Motor neuron (in vitro differentiated cells): ENCODE measurements around the gene SIRPB1. TPM values are rescaled to one million over a fixed set of nuclear protein-coding genes. Genes with fewer than 3 reads are reported as not detected.
"Not testable (repeated sequence)": the region's sequence is repeated elsewhere in the genome, so short reads cannot be mapped to it uniquely, and the experiment has no call there.

Source experiments
- ATAC-seq, 8 experiments: fragments of 200-7000 bp; cut with Tn5 transposase; replicated peaks in 6 of 8; 2 replicates each; pipeline ENCODE4 v1.8.0; 2021; ENCODE audit warnings: mild to moderate bottlenecking in 8 of 8, moderate library complexity in 8 of 8
- H3K27ac ChIP-seq, 2 donors: fragments of 250-450 bp; sonication (Bioruptor Pico); 2 replicates each; pipeline ENCODE4 v1.9.0; 2021; ENCODE audit warnings: antibody characterized with exemption in 2 of 2, mild to moderate bottlenecking in 2 of 2, moderate library complexity in 1 of 2
- H3K4me1 ChIP-seq, 2 donors: fragments of 250-450 bp; sonication (Bioruptor Pico); replicated peaks in 1 of 2; 2 replicates each; pipeline ENCODE4 v1.6.1; 2021; ENCODE audit warnings: antibody characterized with exemption in 2 of 2, mild to moderate bottlenecking in 2 of 2, moderate library complexity in 1 of 2
- H3K4me3 ChIP-seq, 5 donors: fragments of 250-450 bp; sonication (Bioruptor Pico); 2 replicates each; pipeline ENCODE4 v1.9.0; 2021; ENCODE audit warnings: antibody characterized with exemption in 5 of 5, mild to moderate bottlenecking in 5 of 5, moderate library complexity in 4 of 5
- WGBS, 10 experiments: fragments of 450-650 bp; shearing (Covaris generic); methylation state at CpG; one replicate each; pipeline ENCODE4 v1.0.0; 2022; 5-methylcytosine and 5-hydroxymethylcytosine counted together
- in situ Hi-C, 9 experiments: fragments of 400-800 bp; cut with MboI; loops; one replicate each; pipeline ENCODE4 v1.15.0; 2021; ENCODE audit warnings: low sequenced_read_pairs in 9 of 9, low pct_unique_long_range_greater_than_20kb in 2 of 9; ENCODE audit not compliant: unreplicated experiment in 9 of 9
- total RNA-seq, 8 experiments: library from RNA; unstranded; fragments of 300-600 nt; gene quantifications; 2 replicates each; pipeline versions ENCODE4 v1.2.3 to v1.2.4, GENCODE V29; 2022

SIRPB1 gene
- total RNA-seq, 8 experiments from 2014 or later = 0.05 to 1.0 (median 0.22) TPM; not detected in 2

DNA sequence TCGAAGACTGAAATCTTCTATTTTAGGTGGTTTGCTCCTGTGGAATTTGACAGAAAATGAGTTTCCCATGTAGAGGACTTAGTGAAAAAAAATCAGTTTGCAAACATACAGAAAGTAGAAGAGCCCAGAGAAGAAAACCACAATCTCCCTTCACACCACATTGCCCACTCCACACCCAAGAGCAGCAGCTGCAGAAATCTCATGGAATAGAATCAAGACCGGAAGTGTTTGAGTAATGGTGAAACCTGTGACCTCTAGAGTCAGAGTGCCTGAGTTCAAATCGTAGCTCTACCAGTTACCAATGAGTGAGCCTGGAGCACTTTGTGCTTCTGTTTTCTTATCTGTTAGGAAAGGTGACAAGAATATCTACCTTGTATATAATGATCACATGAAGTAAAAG lies 33.2 kb upstream of the SIRPB1 start:
- no peak for ATAC-seq
- WGBS, 10 experiments = 0 to 100% (median 45%) methylated on average over 1 to 3 of the region's 3 CpGs
- H3K4me1 ChIP-seq = no peaks in the 10 kb centered on the region

GRCh38 chr20:1652104-1652503 lies 32.3 kb upstream of the SIRPB1 start:
- ATAC-seq = no peak
- in situ Hi-C loops = no loop called here
- H3K27ac ChIP-seq = no peak overlapping the region
- no peaks in the 10 kb centered on the region for H3K4me1 ChIP-seq
- WGBS, 10 experiments = 0 to 86% (median 33%) methylated on average over 1 of the region's 1 CpG; no CpG with 5 or more reads in 2 of the 10 experiments
- H3K4me3 ChIP-seq = no peak overlapping the region

More for the DNA sequence above, 33.2 kb upstream of the SIRPB1 start:
- no peak overlapping the region for H3K27ac ChIP-seq
- in situ Hi-C loops = no loop called here
- H3K4me3 ChIP-seq = no peak overlapping the region

DNA sequence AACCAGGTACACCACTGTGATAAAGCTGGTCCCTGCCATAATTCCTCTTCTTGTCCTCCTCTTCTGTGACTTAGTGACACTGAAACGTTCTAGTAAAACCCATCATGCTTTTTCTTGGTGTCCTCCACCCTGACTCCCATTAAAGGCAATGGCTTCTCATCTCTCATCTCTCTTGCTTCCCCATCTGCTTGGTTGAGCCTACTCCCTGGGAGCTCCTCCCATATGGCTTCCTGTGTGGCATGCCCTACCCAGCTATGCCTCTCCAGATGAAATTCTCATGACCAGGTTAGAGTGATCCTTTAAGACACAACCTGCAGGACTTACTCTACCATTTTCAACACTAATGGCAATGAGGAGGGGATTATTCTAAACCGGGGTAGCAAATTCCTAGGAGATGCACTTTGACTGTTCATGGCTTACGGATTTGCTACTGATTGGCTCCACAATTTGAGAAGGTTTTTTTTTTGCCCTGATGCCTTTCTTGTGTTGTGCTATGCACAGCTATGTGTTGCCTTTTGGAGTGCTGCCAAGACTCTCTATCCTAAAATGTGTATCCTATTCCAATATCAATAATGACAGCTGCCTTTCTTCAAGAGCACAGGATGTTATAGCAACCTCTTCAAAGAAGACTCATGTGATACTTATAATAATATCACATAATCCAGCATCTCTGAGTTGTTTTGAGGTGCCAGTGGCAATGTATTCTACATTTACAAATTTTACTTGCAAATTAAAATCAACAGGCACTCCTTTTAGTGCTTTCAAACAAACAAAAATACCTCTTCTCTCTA lies 31.7 kb upstream of the SIRPB1 start:
- ATAC-seq = peak in 2 of 8 experiments; percentile 65 to 78
- Histone ChIP-seq H3K27ac (no peak overlapping the region), H3K4me1 (no peaks in the 10 kb centered on the region), H3K4me3 (no peak overlapping the region)
- in situ Hi-C loops = no loop called here
- WGBS, 10 experiments = 0 to 83% (median 27%) methylated on average over 1 to 3 of the region's 3 CpGs

GRCh38 chr20:1648101-1648500 lies 28.3 kb upstream of the SIRPB1 start:
- H3K27ac ChIP-seq = no peak overlapping the region
- H3K4me3 ChIP-seq = no peak overlapping the region
- no peaks in the 10 kb centered on the region for H3K4me1 ChIP-seq
- ATAC-seq = peak in 1 of 8 experiments; percentile 28
- 0 to 57% (median 30%) methylated on average over 1 to 5 of the region's 5 CpGs; no CpG with 5 or more reads in 2 of the 10 experiments for WGBS, 10 experiments
- in situ Hi-C loops = loop anchor here in 1 of 9 experiments (25.0 kb wide), 1 partner anchor 439 kb away; no protein-coding TSS in a partner anchor

GRCh38 chr20:1646975-1647431 lies 27.2 kb upstream of the SIRPB1 start:
- in situ Hi-C loops = loop anchor here in 1 of 9 experiments (25.0 kb wide), 1 partner anchor 440 kb away; no protein-coding TSS in a partner anchor
- ATAC-seq = no peak
- H3K4me3 ChIP-seq = no peak overlapping the region
- 83 to 100% (median 96%) methylated on average over 1 to 2 of the region's 3 CpGs; no CpG with 5 or more reads in 6 of the 10 experiments for WGBS, 10 experiments
- H3K27ac ChIP-seq = no peak overlapping the region
- no peaks in the 10 kb centered on the region for H3K4me1 ChIP-seq

DNA sequence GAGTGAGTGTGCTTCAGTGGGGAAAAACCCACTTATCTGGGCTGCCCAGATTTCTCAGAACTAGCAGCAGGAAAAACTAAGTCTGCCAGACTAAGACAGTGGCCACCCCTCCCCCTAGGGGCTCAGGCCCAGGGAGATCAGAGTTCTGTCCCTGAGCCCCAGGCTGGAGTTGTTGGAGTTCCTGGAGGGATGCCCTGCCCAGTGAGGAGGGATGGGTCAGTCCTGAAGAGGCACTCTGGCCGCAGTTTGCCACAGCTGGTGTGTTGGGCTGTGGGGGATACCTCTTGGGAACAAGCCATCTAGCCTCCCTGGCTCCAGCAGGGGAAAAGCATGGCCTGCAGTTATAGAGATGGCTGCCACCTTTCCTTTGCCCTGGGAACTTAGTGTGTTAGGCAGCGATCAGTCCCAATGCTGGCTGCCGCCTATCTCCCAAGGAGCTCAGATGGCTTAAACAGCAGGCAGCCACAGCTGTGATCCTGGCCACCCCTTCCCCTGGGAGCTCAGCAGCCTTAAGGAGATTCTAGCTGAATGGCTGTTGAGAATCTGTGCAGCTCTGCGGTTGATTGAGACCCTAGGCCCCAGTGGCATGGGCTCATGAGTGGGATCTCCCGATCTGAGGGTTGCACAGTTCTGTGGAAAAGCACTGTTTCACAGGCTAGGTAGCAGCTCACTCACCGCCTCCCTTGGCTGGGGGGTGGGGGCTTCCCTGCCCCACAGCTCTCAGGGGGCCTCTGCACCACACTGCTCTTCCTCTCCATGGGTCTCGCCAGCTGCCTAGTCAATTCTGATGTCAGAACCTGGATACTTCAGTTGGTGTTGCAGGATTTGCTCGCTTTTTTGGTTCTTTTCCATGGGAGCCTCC lies 24.5 kb upstream of the SIRPB1 start:
- WGBS, 10 experiments = 10 to 100% (median 72%) methylated on average over 1 to 7 of the region's 8 CpGs; no CpG with 5 or more reads in 3 of the 10 experiments

DNA sequence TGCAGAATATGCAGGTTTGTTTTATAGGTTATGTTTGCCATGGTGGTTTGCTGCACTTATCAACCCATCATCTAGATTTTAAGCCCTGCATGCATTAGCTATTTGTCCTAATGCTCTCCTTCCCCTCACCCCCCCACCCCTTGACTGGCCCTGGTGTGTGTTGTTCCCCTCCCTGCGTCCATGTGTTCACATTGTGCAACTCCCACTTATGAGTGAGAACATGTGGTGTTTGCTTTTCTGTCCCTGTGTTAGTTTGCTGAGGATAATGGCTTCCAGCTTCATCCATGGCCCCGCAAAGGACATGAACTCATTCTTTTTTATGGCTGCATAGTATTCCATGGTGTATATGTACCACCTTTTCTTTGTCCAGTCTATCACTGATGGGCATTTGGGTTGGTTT lies 18.8 kb upstream of the SIRPB1 start:
- 0 to 60% methylated on average over 1 to 2 of the region's 2 CpGs; no CpG with 5 or more reads in 8 of the 10 experiments for WGBS, 10 experiments
- in situ Hi-C loops = loop anchor here in 1 of 9 experiments (25.0 kb wide), 1 partner anchor 449 kb away; no protein-coding TSS in a partner anchor
- not testable (repeated sequence) for ATAC-seq, H3K4me1 ChIP-seq, H3K27ac ChIP-seq, H3K4me3 ChIP-seq

More for the DNA sequence above, 24.5 kb upstream of the SIRPB1 start:
- H3K4me3 ChIP-seq = no peak overlapping the region
- in situ Hi-C loops = loop anchor here in 1 of 9 experiments (25.0 kb wide), 1 partner anchor 443 kb away; no protein-coding TSS in a partner anchor
- H3K27ac ChIP-seq = no peak overlapping the region
- H3K4me1 ChIP-seq = no peaks in the 10 kb centered on the region
- ATAC-seq = no peak

DNA sequence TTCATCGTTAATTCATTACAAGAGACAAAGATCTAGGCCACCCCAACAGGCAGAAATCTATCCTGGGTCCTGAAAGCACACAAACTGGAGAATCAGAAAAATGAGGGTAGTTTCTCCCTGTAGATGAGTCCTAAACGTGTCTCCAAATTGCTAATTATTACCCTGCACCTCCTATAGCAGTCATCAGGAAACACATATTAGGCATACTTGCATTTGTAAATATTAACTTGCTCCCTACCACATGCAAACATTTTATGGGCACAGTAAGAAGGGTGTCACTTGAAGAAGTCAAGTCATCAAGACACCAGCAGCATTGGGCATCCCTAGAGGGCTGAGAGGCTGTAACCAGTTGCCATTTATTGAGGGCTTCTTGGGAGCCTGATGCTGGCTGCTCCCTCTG lies 17.9 kb upstream of the SIRPB1 start:
- in situ Hi-C loops = loop anchor here in 1 of 9 experiments (25.0 kb wide), 1 partner anchor 450 kb away; no protein-coding TSS in a partner anchor
- H3K4me1 ChIP-seq = no peaks in the 10 kb centered on the region
- WGBS, 10 experiments = 0 to 67% (median 20%) methylated on average over 1 to 2 of the region's 2 CpGs; no CpG with 5 or more reads in 1 of the 10 experiments
- no peak for ATAC-seq
- no peak overlapping the region for H3K4me3 ChIP-seq
- H3K27ac ChIP-seq = no peak overlapping the region

DNA sequence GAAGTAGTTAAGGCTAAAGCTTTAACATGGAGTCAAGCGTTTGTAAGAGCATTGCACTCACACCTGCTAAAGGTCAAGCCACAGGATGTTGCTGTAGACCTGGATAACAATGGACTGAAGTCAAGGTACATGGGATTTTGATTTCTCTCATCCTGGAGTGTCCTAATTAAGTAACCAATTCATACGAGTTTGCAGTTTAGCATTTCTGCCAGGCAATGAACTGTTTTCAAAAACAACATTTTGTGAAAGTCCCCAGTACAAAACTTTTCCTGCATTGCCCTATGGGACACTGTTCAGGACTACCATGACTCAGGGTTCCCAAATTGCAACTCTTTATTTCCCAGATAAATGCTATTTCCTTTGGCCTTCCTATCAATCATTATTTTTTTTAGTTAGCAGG lies 17.4 kb upstream of the SIRPB1 start:
- WGBS, 10 experiments = 0 to 66% (median 43%) methylated on average over 1 to 2 of the region's 2 CpGs; no CpG with 5 or more reads in 1 of the 10 experiments
- Histone ChIP-seq H3K4me3 (no peak overlapping the region), H3K27ac (no peak overlapping the region), H3K4me1 (no peaks in the 10 kb centered on the region)
- no peak for ATAC-seq
- in situ Hi-C loops = loop anchor here in 1 of 9 experiments (25.0 kb wide), 1 partner anchor 450 kb away; no protein-coding TSS in a partner anchor

- 10 to 100% (median 62%) methylated on average over 1 to 2 of the region's 2 CpGs; no CpG with 5 or more reads in 5 of the 10 experiments for WGBS, 10 experiments
- Histone ChIP-seq H3K27ac (no peak overlapping the region), H3K4me3 (no peak overlapping the region), H3K4me1 (no peaks in the 10 kb centered on the region)
- no peak for ATAC-seq
- in situ Hi-C loops = loop anchor here in 1 of 9 experiments (25.0 kb wide), 1 partner anchor 451 kb away; no protein-coding TSS in a partner anchor
Measured at GRCh38 chr20:1636621-1637020, 16.8 kb upstream of the SIRPB1 start.

DNA sequence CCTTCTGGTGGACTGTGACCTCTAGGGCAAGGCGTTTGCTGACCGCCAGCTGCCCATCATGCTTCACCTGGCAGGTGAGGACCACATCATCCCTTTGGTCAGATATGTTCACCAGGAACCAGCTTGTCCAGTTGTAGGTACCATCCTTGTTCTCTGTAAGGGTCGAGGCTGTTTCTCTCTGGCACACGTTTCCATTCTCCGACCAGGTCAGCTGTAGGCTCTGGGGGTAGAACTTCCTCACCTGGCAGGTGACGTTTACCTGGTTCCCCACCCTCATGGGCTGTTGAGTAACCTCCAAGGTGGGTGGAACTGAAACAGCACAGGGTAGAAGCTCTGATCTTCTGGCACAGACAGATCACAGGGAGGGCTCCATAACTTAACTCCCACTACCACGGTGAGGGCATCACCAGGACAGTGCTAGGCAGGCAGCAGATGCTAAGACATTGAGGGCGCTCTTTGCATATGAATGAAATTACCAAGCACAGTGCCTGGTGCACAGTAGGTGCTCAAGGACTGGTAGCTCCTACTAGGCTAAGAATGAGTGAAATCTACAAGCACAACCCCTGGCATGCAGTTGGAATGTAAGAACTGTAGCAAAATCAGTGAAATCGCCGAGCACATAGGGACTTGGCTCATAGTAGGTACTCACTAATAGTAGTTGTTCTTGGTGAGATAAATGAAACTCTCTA lies 15.6 kb upstream of the SIRPB1 start:
- in situ Hi-C loops = loop anchor here in 1 of 9 experiments (25.0 kb wide), 1 partner anchor 452 kb away; no protein-coding TSS in a partner anchor
- Histone ChIP-seq H3K4me1 (no peaks in the 10 kb centered on the region), H3K27ac (no peak overlapping the region), H3K4me3 (no peak overlapping the region)
- WGBS, 10 experiments = 32 to 94% (median 77%) methylated on average over 4 to 7 of the region's 10 CpGs; no CpG with 5 or more reads in 5 of the 10 experiments
- no peak for ATAC-seq

DNA sequence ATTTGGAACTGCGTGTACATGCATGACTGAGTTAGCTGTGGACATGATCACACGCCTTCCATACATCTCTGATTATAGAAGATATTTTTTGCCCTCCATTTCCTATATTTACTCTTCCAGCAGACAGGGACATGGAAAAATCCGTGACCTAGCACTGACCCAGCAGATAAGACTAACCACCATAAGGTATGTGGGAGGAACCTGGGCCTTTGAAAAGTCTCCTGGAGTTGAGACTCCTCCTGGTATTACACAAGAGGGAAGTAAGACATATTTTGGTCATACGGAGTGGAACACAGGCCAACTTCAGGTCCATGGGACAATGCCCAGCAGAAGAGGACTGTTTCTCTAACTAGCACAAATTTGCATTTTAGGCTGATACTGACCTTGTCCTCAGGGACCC lies 13.7 kb upstream of the SIRPB1 start:
- no peak overlapping the region for H3K27ac ChIP-seq
- H3K4me1 ChIP-seq = no peaks in the 10 kb centered on the region
- 0 to 100% (median 50%) methylated on average over 1 to 4 of the region's 4 CpGs; no CpG with 5 or more reads in 1 of the 10 experiments for WGBS, 10 experiments
- no peak for ATAC-seq
- no peak overlapping the region for H3K4me3 ChIP-seq
- in situ Hi-C loops = loop anchor here in 1 of 9 experiments (25.0 kb wide), 1 partner anchor 454 kb away; no protein-coding TSS in a partner anchor
